Stimulated activated CD4-positive, alpha-beta T cell treated with anti-CD3 and anti-CD28 coated beads, TNF-alpha, amount 100 ng/mL, for 24 hours (primary cell): ENCODE measurements around the gene RIIAD1.

Experiments
- DNase-seq, 3 experiments: peaks; one replicate each; pipeline ENCODE4 v3.0.0-alpha.2; 2020; ENCODE audit warnings: low read depth in 3 of 3

Gene RIIAD1

GRCh38 chr1:151711044-151711800 lies 10.1 kb upstream of the RIIAD1 start:
- DNase-seq: no peak

- DNase-seq: no peak
Measured at GRCh38 chr1:151711951-151712350, 9.4 kb upstream of the RIIAD1 start.

- DNase-seq: no peak
Measured at GRCh38 chr1:151713044-151713443, 8.3 kb upstream of the RIIAD1 start.

- no peak for DNase-seq
Measured at GRCh38 chr1:151713874-151714273, 7.4 kb upstream of the RIIAD1 start.

GRCh38 chr1:151714820-151715725 lies 6.2 kb upstream of the RIIAD1 start:
- DNase-seq: no peak

GRCh38 chr1:151715726-151716404 lies 5.5 kb upstream of the RIIAD1 start:
- no peak for DNase-seq

- no peak for DNase-seq
Measured at GRCh38 chr1:151716405-151716762, 4.9 kb upstream of the RIIAD1 start.

- DNase-seq: no peak
Measured at GRCh38 chr1:151716771-151717631, 4.3 kb upstream of the RIIAD1 start, which contains the start of gene CELF3. Gene CELF3, minus strand, starts transcription at chr1:151716803. Its CDS starts 783 bp downstream, at chr1:151716020.

- no peak for DNase-seq
Measured at GRCh38 chr1:151718011-151718431, 3.3 kb upstream of the RIIAD1 start.

GRCh38 chr1:151718666-151719065 lies 2.7 kb upstream of the RIIAD1 start:
- no peak for DNase-seq

GRCh38 chr1:151720125-151720524 lies 1.2 kb upstream of the RIIAD1 start:
- no peak for DNase-seq

GRCh38 chr1:151720554-151720953 lies 768 bp upstream of the RIIAD1 start:
- no peak for DNase-seq

GRCh38 chr1:151721788-151722510 lies 627 bp downstream of the RIIAD1 start:
- no peak for DNase-seq

- no peak for DNase-seq
Measured at GRCh38 chr1:151723726-151724370, 2.5 kb downstream of the RIIAD1 start.

- DNase-seq: no peak
Measured at GRCh38 chr1:151728151-151729054, 7.1 kb downstream of the RIIAD1 start.

GRCh38 chr1:151729157-151729965 lies 8.0 kb downstream of the RIIAD1 start:
- DNase-seq: no peak

GRCh38 chr1:151729966-151730291 lies 8.6 kb downstream of the RIIAD1 start:
- DNase-seq: no peak

- DNase-seq: no peak
Measured at GRCh38 chr1:151733126-151733525, 11.8 kb downstream of the RIIAD1 start.
